ENCODE data around the gene KCNK13.

Gene KCNK13

DNA sequence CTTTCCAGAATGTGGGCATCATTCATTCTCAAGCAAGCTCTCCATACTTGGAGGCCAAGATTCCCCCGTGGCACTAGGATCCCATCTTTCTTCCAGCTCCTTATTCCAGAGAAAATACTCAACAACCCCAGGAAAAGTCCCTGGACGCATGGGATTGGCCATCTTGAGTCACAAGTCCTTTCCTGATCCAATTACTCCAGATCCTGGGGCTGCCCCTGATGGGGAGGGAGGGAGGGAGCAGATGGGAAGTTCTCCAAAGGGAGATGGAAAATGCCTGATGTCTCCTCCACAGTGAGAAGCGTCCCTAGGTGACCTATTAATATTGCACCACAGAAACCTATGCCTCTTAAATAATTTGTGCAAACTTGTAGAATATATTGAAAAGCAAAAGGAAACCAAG lies 12.4 kb upstream of the KCNK13 start:
- no peak overlapping the region for H3K4me3 ChIP-seq (ENCODE audit: low read depth, low read length)
- TF ChIP-seq, protein P1, sequence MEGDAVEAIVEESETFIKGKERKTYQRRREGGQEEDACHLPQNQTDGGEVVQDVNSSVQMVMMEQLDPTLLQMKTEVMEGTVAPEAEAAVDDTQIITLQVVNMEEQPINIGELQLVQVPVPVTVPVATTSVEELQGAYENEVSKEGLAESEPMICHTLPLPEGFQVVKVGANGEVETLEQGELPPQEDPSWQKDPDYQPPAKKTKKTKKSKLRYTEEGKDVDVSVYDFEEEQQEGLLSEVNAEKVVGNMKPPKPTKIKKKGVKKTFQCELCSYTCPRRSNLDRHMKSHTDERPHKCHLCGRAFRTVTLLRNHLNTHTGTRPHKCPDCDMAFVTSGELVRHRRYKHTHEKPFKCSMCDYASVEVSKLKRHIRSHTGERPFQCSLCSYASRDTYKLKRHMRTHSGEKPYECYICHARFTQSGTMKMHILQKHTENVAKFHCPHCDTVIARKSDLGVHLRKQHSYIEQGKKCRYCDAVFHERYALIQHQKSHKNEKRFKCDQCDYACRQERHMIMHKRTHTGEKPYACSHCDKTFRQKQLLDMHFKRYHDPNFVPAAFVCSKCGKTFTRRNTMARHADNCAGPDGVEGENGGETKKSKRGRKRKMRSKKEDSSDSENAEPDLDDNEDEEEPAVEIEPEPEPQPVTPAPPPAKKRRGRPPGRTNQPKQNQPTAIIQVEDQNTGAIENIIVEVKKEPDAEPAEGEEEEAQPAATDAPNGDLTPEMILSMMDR (IDR thresholded peaks at IDR 0.05; ENCODE audit: borderline replicate concordance, insufficient read depth, low read depth, low read length) = no peak

DNA sequence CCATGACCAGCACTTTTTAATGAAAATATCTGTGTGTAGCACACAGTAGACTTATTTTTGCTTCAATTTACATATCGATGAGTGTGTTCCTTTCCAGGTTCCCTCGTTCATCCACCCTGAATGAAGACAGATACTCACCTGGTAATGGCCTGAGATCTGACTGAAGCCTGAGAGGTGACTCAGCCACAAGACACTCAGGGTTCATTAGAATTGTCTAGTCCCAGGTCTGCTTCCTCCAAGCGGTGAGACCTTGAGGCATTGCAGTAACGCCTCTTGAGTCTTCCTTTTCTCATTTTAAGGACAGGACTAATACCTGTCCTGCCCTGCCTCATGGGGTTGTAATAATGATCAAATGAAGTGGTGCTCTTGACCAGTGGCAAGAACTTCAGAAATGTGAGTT lies 11.5 kb upstream of the KCNK13 start:
- TF ChIP-seq, protein P1 (IDR thresholded peaks at IDR 0.05; ENCODE audit: borderline replicate concordance, insufficient read depth, low read depth, low read length) = no peak

DNA sequence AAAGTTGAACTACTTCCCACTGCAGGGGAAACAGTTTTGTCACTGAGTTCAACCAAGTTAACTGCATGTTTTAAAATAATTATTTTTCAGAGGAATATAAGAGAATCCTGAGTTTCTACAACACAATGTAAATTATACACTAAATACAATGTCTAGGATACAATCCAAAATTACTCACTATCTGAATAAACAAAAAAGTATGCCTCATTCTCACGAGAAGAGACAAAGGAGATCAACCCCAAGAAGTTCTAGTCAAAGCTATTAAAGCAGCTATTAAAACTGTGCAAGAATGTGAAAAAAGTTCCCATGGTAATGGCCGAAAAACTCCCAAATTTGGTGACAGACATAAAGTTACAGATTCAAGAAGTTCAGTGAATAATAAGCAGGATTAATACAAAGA lies 8.8 kb upstream of the KCNK13 start:
- H3K4me3 ChIP-seq (ENCODE audit: low read depth, low read length) = no peak overlapping the region
- TF ChIP-seq, protein P1 (IDR thresholded peaks at IDR 0.05; ENCODE audit: borderline replicate concordance, insufficient read depth, low read depth, low read length) = no peak

More for the DNA sequence above, 11.5 kb upstream of the KCNK13 start:
- H3K4me3 ChIP-seq (ENCODE audit: low read depth, low read length) = no peak overlapping the region

DNA sequence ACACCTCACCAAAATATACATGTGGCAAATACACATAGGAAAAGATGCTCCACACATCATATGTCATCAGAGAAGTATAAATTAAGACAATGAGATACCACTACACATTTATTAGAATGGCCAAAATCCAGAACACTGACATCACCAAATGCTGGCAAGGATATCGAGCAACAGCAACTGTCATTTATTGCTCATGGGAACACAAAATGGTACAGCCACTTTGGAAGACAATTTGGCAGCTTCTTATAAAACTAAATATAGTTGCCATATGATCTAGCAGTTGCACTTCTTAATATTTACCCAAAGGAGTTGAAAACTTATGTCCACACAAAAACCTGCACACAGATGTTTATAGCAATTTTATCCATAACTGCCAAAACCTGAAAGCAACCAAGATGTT lies 7.0 kb upstream of the KCNK13 start:
- H3K4me3 ChIP-seq (ENCODE audit: low read depth, low read length) = no peak overlapping the region
- TF ChIP-seq, protein P1 (IDR thresholded peaks at IDR 0.05; ENCODE audit: borderline replicate concordance, insufficient read depth, low read depth, low read length) = no peak

DNA sequence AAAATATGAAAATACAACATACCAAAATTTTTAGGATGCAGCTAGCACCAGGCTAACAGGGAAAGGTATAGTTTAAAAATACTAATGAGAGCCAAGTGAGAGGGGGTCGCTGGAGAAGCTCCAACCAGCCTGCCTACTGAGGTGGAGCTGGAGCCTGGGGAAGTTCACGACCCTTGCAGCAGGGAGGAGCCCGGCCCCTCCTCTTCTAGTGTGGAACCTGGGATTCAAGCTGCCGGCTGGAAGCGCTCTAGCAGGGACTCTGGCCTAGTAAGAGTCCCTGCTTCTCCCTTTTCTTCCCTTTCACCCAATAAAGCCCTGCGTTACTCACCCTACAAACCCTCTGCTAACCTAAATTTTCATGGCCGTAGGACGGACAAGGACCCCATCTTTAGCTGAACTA lies 5.0 kb upstream of the KCNK13 start:
- TF ChIP-seq, protein P1 (IDR thresholded peaks at IDR 0.05; ENCODE audit: borderline replicate concordance, insufficient read depth, low read depth, low read length) = no peak
- H3K4me3 ChIP-seq (ENCODE audit: low read depth, low read length) = no peak overlapping the region

DNA sequence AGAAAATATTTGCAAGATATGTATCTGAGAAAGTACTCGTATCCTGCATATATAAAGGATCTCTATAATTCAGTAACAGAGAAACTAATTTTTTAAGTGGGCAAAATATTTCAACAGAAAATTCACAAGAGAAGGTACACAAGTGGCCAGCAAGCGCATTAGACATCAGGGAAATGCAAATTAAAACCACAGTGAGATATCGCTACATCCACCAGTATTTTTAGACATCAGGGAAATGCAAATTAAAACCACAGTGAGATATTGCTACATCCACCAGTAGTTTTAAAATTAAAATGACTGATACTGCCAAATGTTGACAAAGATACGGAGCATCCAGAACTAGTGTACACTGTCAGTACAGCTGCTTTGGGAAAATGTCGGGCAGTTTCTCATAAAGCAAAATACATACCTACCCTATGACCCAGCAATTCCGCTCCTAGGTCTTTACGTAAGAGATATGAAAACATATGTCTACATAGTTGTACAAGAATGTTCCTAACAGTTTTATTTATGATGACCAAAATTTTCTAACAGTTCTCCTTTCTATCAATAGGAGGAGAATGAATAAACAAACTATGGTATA lies 2.8 kb upstream of the KCNK13 start:
- TF ChIP-seq, protein P1 (IDR thresholded peaks at IDR 0.05; ENCODE audit: borderline replicate concordance, insufficient read depth, low read depth, low read length) = no peak
- no peak overlapping the region for H3K4me3 ChIP-seq (ENCODE audit: low read depth, low read length)

DNA sequence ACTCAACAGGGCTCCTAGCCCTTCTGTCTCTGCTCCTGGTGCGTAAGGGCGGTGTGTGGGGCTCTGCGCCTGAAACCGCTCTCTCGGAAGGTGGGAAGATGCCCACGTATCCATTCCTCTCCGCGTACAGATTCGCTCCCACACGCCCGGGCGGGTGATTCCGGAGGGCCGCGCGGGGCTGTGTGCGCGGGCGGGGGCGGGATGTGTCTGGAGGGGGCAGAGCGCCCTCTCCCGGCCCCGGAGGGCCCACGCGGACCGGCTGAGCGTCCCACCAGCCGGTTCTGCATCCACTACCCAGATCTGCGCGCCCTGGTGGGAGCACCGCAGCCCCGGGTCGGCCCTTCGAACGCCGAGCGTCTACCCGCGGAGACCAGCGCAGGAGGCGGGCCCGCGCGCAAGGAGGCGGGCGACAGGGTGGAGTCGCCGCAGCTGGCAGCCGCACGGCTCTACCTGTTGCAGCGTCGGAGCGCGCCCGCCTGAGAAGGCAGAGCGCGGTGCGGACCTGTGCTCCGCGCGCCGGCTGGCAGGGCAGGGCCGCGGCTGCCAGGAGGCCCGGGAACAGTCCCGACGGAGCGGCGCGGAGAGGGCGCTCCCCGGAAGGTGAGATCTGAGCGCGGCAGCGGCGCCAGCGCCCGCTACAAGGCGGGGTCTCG lies 1.4 kb upstream of the KCNK13 start:
- peak overlapping the region; percentile 40 for H3K4me3 ChIP-seq (ENCODE audit: low read depth, low read length)
- TF ChIP-seq, protein P1 (IDR thresholded peaks at IDR 0.05; ENCODE audit: borderline replicate concordance, insufficient read depth, low read depth, low read length) = peak; percentile 72
